ENCODE results near the gene CLEC10A. TPM values are rescaled to one million over a fixed set of nuclear protein-coding genes. Genes with fewer than 3 reads are reported as not detected.
"Not testable (repeated sequence)": the region's sequence is repeated elsewhere in the genome, so short reads cannot be mapped to it uniquely, and the experiment has no call there.

The CLEC10A gene
- total RNA-seq, result 12.6 TPM
- long read RNA-seq, transcript CLEC10A-202 (9 exons, 1,646 nt), result major isoform, 6 of 18 reads
- long read RNA-seq, partial matches to known transcripts, result 3 of 18 reads
- long read RNA-seq, other reads (novel, unspliced or antisense), result 4 of 18 reads

- peak; percentile 89 for ATAC-seq
- no peaks in the 10 kb centered on the region for H3K27me3 ChIP-seq
- no peaks in the 10 kb centered on the region for H3K9me3 ChIP-seq
- H3K27ac ChIP-seq, result peak within 1 kb of the TSS; percentile 13
- H3K36me3 ChIP-seq, result no peaks in the 10 kb centered on the region
- no peak for DNase-seq
- intact Hi-C loops (cut with DNase I), result no loop called here
- H3K4me3 ChIP-seq, result no peak within 1 kb of the TSS
- peaks cover 4% of the 10 kb centered on the region for H3K4me1 ChIP-seq
- TF ChIP-seq CTCF (IDR thresholded peaks at IDR 0.05), result no peak
These were observed at the start of gene CLEC10A for GRCh38 chr17:7079581-7080455. Gene CLEC10A (minus strand): TSS chr17:7080251. CDS start chr17:7078812, 1,439 bp downstream.

DNA sequence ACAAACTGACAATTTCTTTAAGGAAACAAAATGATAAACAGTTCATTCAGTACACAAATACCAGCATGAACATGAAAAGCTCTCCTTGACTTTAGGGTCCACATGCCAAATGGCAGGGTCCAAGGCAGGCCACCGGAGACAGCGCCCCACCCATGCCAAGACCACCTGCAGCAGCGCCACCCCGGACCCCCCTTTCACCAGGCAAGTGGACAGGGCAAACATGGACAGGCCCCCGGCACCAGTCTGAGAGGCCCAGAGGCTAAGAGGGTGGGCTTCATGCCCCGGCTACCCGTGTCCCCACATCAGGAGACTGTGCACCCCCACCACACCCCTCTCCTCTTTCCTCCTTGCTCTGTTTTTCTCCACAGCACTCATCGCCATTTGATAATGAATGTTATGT is 49.3 kb upstream of the CLEC10A start:
- Histone ChIP-seq H3K36me3 (no peaks in the 10 kb centered on the region), H3K27ac (no peak overlapping the region), H3K27me3 (no peaks in the 10 kb centered on the region), H3K9me3 (no peaks in the 10 kb centered on the region), H3K4me3 (no peak overlapping the region), H3K4me1 (no peaks in the 10 kb centered on the region)
- TF ChIP-seq CTCF (IDR thresholded peaks at IDR 0.05), result no peak
- no peak for ATAC-seq
- DNase-seq, result no peak
- intact Hi-C loops (cut with DNase I), result no loop called here

- Histone ChIP-seq H3K4me1 (no peaks in the 10 kb centered on the region), H3K9me3 (no peaks in the 10 kb centered on the region), H3K4me3 (no peak overlapping the region), H3K36me3 (no peaks in the 10 kb centered on the region), H3K27me3 (peaks cover 7% of the 10 kb centered on the region), H3K27ac (no peak overlapping the region)
- TF ChIP-seq CTCF (IDR thresholded peaks at IDR 0.05), result no peak
- ATAC-seq (no peak), DNase-seq (no peak)
- intact Hi-C loops (cut with DNase I), result no loop called here
These were observed 48.1 kb upstream of the CLEC10A start for GRCh38 chr17:7128160-7128559.

- H3K27me3 ChIP-seq; H3K4me3 ChIP-seq; H3K36me3 ChIP-seq; ATAC-seq; intact Hi-C loops (cut with DNase I); DNase-seq; H3K9me3 ChIP-seq; H3K4me1 ChIP-seq; H3K27ac ChIP-seq: not testable (repeated sequence)
These were observed 47.5 kb upstream of the CLEC10A start for GRCh38 chr17:7127501-7127900.

- intact Hi-C loops (cut with DNase I); H3K9me3 ChIP-seq; ATAC-seq; DNase-seq; H3K27ac ChIP-seq; H3K4me3 ChIP-seq; H3K27me3 ChIP-seq; H3K36me3 ChIP-seq; H3K4me1 ChIP-seq: not testable (repeated sequence)
These were observed 46.3 kb upstream of the CLEC10A start for GRCh38 chr17:7126386-7126785.

- TF ChIP-seq CTCF (IDR thresholded peaks at IDR 0.05), result no peak
- ATAC-seq (no peak), DNase-seq (no peak)
- Histone ChIP-seq H3K4me1 (no peaks in the 10 kb centered on the region), H3K4me3 (no peak overlapping the region), H3K36me3 (no peaks in the 10 kb centered on the region), H3K27me3 (peaks cover 7% of the 10 kb centered on the region), H3K9me3 (no peaks in the 10 kb centered on the region), H3K27ac (no peak overlapping the region)
- intact Hi-C loops (cut with DNase I), result no loop called here
These were observed 44.9 kb upstream of the CLEC10A start for GRCh38 chr17:7124923-7125322.
